ENCODE results near the gene FAAP100. TPM values are rescaled to one million over a fixed set of nuclear protein-coding genes. Genes with fewer than 3 reads are reported as not detected.
A peak's percentile ranks its signal among the peaks of the same experiment; 100 is the strongest.

The FAAP100 gene
- polyA plus RNA-seq, 1 donor from 2014 or later: 56.3 TPM

- Histone ChIP-seq H3K27ac (ENCODE audit: low read length) (no peak overlapping the region), H4K20me1 (ENCODE audit: insufficient read depth) (no peaks in the 10 kb centered on the region), H3K4me3 (ENCODE audit: low read length) (no peak overlapping the region)
Measured at GRCh38 chr17:81494626-81495377, 57.4 kb downstream of the FAAP100 start.

More at GRCh38 chr17:81494626-81495377, 57.4 kb downstream of the FAAP100 start:
- Histone ChIP-seq H3K27me3 (ENCODE audit: insufficient read depth, low read depth, low read length) (no peaks in the 10 kb centered on the region), H3K79me2 (replicated peaks; ENCODE audit: insufficient read depth, low read length) (peaks cover 6% of the 10 kb centered on the region), H3K9ac (ENCODE audit: low read length) (peak overlapping the region; percentile 9), H3K36me3 (ENCODE audit: insufficient read depth, low read length) (no peaks in the 10 kb centered on the region), H3F3A (ENCODE audit: insufficient read depth, low read length, poor library complexity, severe bottlenecking) (no peaks in the 10 kb centered on the region), H3K9me3 (ENCODE audit: low read length) (no peaks in the 10 kb centered on the region), H3K9me2 (ENCODE audit: insufficient read depth, low read length) (no peaks in the 10 kb centered on the region), H3K4me2 (ENCODE audit: low read length) (no peak overlapping the region), H2AFZ (ENCODE audit: low read depth, low read length) (no peak overlapping the region)
- TF ChIP-seq EZH2 (IDR thresholded peaks at IDR 0.05; ENCODE audit: borderline replicate concordance, insufficient read depth, low read length, poor library complexity, severe bottlenecking): no peak
- no peak for TF ChIP-seq TAF1 (IDR thresholded peaks at IDR 0.05; ENCODE audit: low read depth)
- TF ChIP-seq CTCF (IDR thresholded peaks at IDR 0.05; ENCODE audit: poor library complexity, severe bottlenecking): no peak
- no peak for TF ChIP-seq EP300 (conservative IDR thresholded peaks at IDR 0.05; ENCODE audit: poor library complexity, severe bottlenecking)
- TF ChIP-seq RAD21 (conservative IDR thresholded peaks at IDR 0.05): no peak
- no peak for TF ChIP-seq SMC3 (conservative IDR thresholded peaks at IDR 0.05; ENCODE audit: poor library complexity)
- no peak for TF ChIP-seq REST (IDR thresholded peaks at IDR 0.05; ENCODE audit: borderline replicate concordance)
- TF ChIP-seq MXI1 (conservative IDR thresholded peaks at IDR 0.05; ENCODE audit: poor library complexity, severe bottlenecking): no peak
- TF ChIP-seq POLR2AphosphoS5 (IDR thresholded peaks at IDR 0.05): no peak
